SU-DHL-6 (cell line): ENCODE measurements around the gene PEX26.
A peak's percentile ranks its signal among the peaks of the same experiment; 100 is the strongest.
"Not testable (repeated sequence)": the region's sequence is repeated elsewhere in the genome, so short reads cannot be mapped to it uniquely, and the experiment has no call there.

Experiments
- H2AFZ ChIP-seq: fragments of 200-600 bp; sonication (generic); 2 replicates; pipeline ENCODE4 v1.6.1; 2014; ENCODE audit warnings: low read depth, mild to moderate bottlenecking, moderate library complexity, mixed read lengths, antibody characterized with exemption, low read length; ENCODE audit not compliant: severe bottlenecking
- H3F3A ChIP-seq: fragments of 200-600 bp; shearing (Covaris generic); 2 replicates; pipeline ENCODE4 v1.6.0; 2016; ENCODE audit warnings: antibody characterized with exemption, mild to moderate bottlenecking; ENCODE audit not compliant: insufficient read depth
- H3K27ac ChIP-seq: fragments of 200-600 bp; sonication (generic); 2 replicates; pipeline ENCODE4 v1.5.1; 2016; ENCODE audit warnings: low read depth, mild to moderate bottlenecking, low read length, moderate library complexity, mixed read lengths
- H3K27me3 ChIP-seq: fragments of 200-600 bp; sonication (generic), shearing (Covaris generic); 2 replicates; pipeline ENCODE4 v1.6.0; 2014; ENCODE audit warnings: mild to moderate bottlenecking, low read length
- H3K36me3 ChIP-seq: fragments of 200-600 bp; sonication (generic); 2 replicates; pipeline ENCODE4 v1.6.1; 2014; ENCODE audit warnings: mild to moderate bottlenecking, low read length, mixed read lengths
- H3K4me2 ChIP-seq: fragments of 300-600, 200-600 bp; shearing (Covaris generic), sonication (generic); 2 replicates; pipeline ENCODE4 v1.6.0; 2014; ENCODE audit warnings: low read length, low read depth, mild to moderate bottlenecking; ENCODE audit not compliant: poor library complexity, severe bottlenecking
- H3K4me3 ChIP-seq: fragments of 200-600 bp; sonication (generic); 2 replicates; pipeline ENCODE4 v1.5.1; 2014; ENCODE audit warnings: antibody characterized with exemption, low read length, mild to moderate bottlenecking, mixed read lengths; ENCODE audit not compliant: insufficient read depth, poor library complexity, severe bottlenecking
- H3K79me2 ChIP-seq: fragments of 200-600 bp; sonication (generic); 2 replicates; pipeline ENCODE4 v1.6.1; 2014; ENCODE audit warnings: mild to moderate bottlenecking, low read length, moderate library complexity; ENCODE audit not compliant: insufficient read depth
- H3K9ac ChIP-seq: fragments of 200-600 bp; sonication (generic); 2 replicates; pipeline ENCODE4 v1.7.0; 2014; ENCODE audit warnings: mild to moderate bottlenecking, low read length
- H3K9me2 ChIP-seq: fragments of 200-600 bp; sonication (generic); replicated peaks from 2 replicates; pipeline ENCODE4 v1.6.1; 2014; ENCODE audit warnings: low read length; ENCODE audit not compliant: insufficient read depth
- H3K9me3 ChIP-seq: fragments of 200-600 bp; sonication (generic); 2 replicates; pipeline ENCODE4 v1.6.1; 2014; ENCODE audit warnings: low read length, mixed read lengths; ENCODE audit not compliant: insufficient read depth
- H4K20me1 ChIP-seq: fragments of 200-600 bp; sonication (generic); 2 replicates; pipeline ENCODE4 v1.6.1; 2014; ENCODE audit warnings: low read depth, mild to moderate bottlenecking, antibody characterized with exemption, low read length, moderate library complexity, mixed read lengths
- EZH2phosphoT487 ChIP-seq: fragments of 200-600 bp; sonication (generic), shearing (Covaris generic); conservative IDR thresholded peaks from 2 replicates; pipeline ENCODE4 v1.6.1; 2018; ENCODE audit warnings: mild to moderate bottlenecking, antibody characterized with exemption, low read length, moderate library complexity, mixed read lengths
- TF ChIP-seq, protein P1 (sequence below): fragments of 200-600 bp; sonication (generic); IDR thresholded peaks from one replicate; pipeline ENCODE4 v1.5.1; 2017; ENCODE audit warnings: antibody characterized with exemption, mild to moderate bottlenecking, low read length, moderate library complexity; ENCODE audit not compliant: insufficient read depth, poor library complexity, severe bottlenecking

Gene PEX26

DNA sequence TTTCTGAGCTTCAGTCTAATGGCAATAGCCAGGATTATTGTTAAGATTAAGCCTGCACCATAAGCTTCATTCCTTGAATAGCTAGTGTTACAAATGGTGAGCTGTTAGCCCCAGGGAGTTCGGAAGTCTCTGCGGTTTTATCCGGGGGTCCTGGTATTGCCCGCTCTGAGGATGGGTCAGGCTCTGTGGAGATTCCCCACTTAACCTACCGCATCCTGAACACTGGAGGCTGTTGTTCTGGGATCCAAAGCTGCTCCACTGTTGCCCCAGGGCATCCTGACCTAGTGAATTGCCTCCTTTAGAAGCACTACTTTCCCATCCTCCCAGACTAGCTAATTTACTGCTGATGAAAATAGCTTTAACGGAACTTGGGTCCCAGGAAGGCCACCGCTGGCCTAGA, 14.5 kb upstream of the PEX26 start:
- Histone ChIP-seq H3K79me2 (no peaks in the 10 kb centered on the region), H2AFZ (no peak overlapping the region), H3K27me3 (no peaks in the 10 kb centered on the region), H3K9me3 (no peaks in the 10 kb centered on the region), H3K4me2 (no peak overlapping the region), H3K9me2 (no peaks in the 10 kb centered on the region), H3K4me3 (no peak overlapping the region), H4K20me1 (no peaks in the 10 kb centered on the region), H3K9ac (no peak overlapping the region), H3F3A (0 out of 2 replicates have a peak, but pooled peaks cover 5% of the 10 kb centered on the region), H3K36me3 (no peaks in the 10 kb centered on the region), H3K27ac (no peak overlapping the region)
- no peak for TF ChIP-seq EZH2phosphoT487
- TF ChIP-seq, protein P1, sequence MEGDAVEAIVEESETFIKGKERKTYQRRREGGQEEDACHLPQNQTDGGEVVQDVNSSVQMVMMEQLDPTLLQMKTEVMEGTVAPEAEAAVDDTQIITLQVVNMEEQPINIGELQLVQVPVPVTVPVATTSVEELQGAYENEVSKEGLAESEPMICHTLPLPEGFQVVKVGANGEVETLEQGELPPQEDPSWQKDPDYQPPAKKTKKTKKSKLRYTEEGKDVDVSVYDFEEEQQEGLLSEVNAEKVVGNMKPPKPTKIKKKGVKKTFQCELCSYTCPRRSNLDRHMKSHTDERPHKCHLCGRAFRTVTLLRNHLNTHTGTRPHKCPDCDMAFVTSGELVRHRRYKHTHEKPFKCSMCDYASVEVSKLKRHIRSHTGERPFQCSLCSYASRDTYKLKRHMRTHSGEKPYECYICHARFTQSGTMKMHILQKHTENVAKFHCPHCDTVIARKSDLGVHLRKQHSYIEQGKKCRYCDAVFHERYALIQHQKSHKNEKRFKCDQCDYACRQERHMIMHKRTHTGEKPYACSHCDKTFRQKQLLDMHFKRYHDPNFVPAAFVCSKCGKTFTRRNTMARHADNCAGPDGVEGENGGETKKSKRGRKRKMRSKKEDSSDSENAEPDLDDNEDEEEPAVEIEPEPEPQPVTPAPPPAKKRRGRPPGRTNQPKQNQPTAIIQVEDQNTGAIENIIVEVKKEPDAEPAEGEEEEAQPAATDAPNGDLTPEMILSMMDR, result no peak

DNA sequence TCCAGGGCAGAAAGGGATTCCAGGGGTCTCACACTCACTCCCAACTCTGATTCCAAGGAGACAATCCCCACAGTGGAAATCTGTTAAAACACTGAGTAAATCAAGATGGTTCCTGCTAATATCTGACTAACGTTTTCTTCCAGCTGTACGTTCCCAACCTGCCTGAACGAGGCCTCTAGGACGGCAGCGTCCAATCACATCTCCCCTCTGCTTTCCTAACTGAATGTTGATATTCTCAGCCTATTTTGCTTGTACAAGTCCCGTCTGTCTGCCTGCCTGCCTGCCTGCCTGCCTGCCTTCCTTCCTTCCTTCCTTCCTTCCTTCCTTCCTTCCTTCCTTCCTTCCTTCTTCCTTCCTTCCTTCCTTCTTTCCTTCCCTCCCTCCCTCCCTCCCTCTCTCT, 14.1 kb upstream of the PEX26 start:
- H3K4me2 ChIP-seq, H2AFZ ChIP-seq, H3K9me2 ChIP-seq, H3K36me3 ChIP-seq, H3K9ac ChIP-seq, H3K9me3 ChIP-seq, H3K27me3 ChIP-seq, H3K4me3 ChIP-seq, H4K20me1 ChIP-seq, H3F3A ChIP-seq, H3K79me2 ChIP-seq, H3K27ac ChIP-seq: not testable (repeated sequence)

DNA sequence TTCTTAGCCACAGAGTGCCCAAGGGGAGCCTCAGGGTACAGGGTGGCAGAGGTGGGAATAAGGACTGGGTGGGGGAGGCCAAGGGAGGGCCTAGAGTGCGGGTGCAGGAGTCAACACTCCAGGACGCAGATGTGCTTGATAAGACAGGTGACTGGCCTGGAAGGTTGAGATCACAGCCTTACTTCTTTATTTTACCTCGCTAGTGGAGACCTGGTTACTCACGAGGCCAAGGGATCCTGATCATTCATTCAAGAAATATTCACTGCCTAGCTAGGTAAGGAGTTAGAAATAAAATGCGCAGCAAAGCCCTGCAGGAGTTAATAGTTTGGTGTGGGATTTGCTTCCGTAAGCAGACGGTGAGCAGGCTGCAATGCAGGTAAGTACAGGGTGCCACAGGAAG, 13.2 kb upstream of the PEX26 start:
- no peak for TF ChIP-seq EZH2phosphoT487
- TF ChIP-seq, protein P1, result no peak
- Histone ChIP-seq H3K9me2 (no peaks in the 10 kb centered on the region), H3K27me3 (no peaks in the 10 kb centered on the region), H3K79me2 (no peaks in the 10 kb centered on the region), H3K4me2 (no peak overlapping the region), H3K27ac (no peak overlapping the region), H3K9ac (no peak overlapping the region), H3K9me3 (no peaks in the 10 kb centered on the region), H3K36me3 (no peaks in the 10 kb centered on the region), H3K4me3 (no peak overlapping the region), H2AFZ (no peak overlapping the region), H4K20me1 (no peaks in the 10 kb centered on the region), H3F3A (0 out of 2 replicates have a peak, but pooled peaks cover 5% of the 10 kb centered on the region)

DNA sequence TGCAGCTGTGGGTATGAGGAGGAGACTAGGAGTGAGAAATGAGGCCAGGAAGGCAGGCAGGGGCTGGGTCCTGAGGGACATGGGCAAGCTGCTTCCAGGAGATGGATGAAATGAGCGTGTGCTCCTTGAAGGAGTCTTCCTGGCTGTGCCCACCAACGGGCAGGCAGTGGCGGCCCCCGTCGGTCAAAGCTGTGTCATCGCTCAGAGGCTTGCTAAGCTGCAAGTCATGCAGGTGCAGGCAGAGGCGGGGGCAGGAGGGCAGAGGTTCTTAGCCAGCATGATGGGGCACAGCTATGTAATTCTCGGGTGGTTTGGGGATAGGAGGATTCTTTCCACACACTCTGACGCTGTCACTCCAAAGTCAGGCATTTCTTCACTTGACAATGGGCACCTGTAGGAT, 12.5 kb upstream of the PEX26 start:
- H3K9me2 ChIP-seq, result no peaks in the 10 kb centered on the region
- H4K20me1 ChIP-seq, result no peaks in the 10 kb centered on the region
- H3K4me3 ChIP-seq, result no peak overlapping the region
- H3K27me3 ChIP-seq, result no peaks in the 10 kb centered on the region
- peak overlapping the region; percentile 84; the same call in 1 of the 2 replicates for H3K27ac ChIP-seq
- H3K4me2 ChIP-seq, result peak overlapping the region; percentile 49
- no peak overlapping the region for H3K9ac ChIP-seq
- no peaks in the 10 kb centered on the region for H3K79me2 ChIP-seq
- no peaks in the 10 kb centered on the region for H3K9me3 ChIP-seq
- no peak overlapping the region for H2AFZ ChIP-seq
- no peak for TF ChIP-seq EZH2phosphoT487
- H3K36me3 ChIP-seq, result no peaks in the 10 kb centered on the region
- H3F3A ChIP-seq, result 0 out of 2 replicates have a peak, but pooled peaks cover 5% of the 10 kb centered on the region
